ENCODE data around the gene FBXL4.

FBXL4 gene

DNA sequence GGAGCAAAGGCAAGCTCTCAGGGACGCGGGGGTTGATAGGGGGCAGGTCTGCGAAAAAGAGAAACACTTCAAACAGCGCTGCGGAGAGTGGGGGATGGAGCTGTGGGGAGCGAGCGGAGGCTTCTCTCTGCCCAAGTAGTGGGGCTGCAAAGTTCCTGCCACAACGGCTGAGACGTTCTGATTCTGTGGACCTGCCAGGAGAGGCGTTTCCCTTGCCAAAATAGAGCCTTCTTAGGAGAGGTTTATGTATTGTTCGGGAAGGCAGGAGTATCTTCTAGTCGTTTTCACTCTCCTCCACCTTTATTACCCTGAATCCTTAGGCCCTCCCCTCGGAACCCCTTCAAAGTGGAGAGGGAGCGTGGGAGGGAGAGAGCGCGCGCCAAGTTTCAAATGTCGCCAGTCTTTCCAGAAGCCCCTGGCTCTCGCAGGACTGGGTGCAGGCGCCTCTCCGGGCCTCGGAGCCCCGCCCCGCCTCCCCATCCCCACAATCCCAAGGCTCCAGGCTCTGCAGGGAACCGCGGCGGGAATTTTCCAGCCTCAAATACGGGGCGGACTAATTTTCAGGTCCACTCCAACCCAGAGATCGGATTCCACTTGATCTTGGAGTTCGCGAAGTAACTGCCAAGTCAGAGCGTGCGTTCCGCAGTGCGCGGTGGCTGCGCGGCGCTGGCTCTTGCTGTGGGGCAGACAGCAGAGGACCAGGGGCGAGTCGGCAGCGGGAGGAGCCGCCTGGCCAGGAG is 123.4 kb downstream of the FBXL4 start:
- DNase-seq = no peak

- no peak for DNase-seq
These were observed 124.2 kb downstream of the FBXL4 start for GRCh38 chr6:98823428-98824161.

DNA sequence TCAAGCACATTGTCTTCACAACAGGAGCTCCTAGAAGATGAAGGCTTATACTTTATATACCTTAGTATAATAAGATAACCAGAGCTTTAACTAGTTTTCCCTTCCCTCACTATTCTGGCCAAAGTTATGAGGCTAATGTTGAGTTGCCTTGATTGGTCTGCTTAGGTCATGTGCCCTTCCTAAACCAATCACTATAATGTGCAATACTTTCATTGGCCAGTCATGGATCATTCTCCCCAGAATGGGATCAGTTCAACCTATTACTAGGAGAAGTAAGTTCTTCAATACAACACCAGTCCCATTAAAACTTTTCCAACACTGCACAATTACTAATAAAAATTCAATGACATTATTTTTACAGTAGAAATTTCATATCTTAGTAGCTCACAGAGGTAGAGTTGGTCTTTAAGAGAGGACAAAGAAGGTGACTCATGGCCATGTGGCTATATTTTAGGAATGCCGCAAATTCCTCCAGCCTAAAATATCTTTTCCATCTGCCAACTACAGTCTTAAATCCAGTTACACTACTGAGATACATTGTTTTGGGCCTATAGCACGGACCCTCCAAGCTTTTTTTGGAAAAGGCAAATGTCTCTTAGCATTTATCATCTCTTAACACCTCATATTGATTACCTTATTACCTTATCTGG is 125.9 kb downstream of the FBXL4 start:
- no peak for DNase-seq

Measured in CD4-positive, alpha-beta T cell treated with Interleukin-1 beta for 1 hour (primary cell).